Measurements from ENCODE around the gene CYB5R3.
"Not testable (repeated sequence)": the region's sequence is repeated elsewhere in the genome, so short reads cannot be mapped to it uniquely, and the experiment has no call there.

Gene CYB5R3

GRCh38 chr22:42608823-42609361, 40.3 kb downstream of the CYB5R3 start:
- no peak for DNase-seq (ENCODE audit: low read depth, low spot score)
- H3K27ac ChIP-seq: peak overlapping the region; percentile 77

DNA sequence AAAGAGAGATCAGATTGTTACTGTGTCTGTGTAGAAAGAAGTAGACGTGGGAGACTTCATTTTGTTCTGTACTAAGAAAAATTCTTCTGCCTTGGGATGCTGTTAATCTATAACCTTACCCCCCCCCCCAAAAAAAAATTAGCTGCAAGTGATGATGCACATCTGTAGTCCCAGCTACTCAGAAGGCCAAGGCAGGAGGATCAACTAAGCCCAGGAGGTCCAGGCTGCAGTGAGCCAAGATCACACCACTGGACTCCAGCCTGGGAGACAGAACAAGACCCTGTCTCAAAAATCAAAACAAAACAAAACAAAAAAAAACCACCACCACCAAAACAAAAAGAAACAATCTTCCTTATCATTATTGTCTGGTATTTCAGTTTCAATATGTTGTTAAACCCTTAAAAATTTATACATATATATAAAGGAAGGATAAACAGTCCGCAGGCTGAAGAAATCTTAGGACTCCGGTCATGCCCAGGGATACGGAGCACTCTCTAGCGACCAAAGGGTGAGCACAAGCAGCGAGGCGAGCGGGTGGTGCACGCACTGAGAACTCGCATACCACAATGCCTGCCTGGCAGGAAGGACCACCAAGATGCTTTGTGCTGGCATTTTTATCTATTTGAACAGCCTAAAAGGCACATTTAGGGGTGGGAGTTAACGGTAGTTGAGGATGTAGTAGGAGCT, 40.9 kb downstream of the CYB5R3 start:
- DNase-seq (ENCODE audit: low read depth, low spot score): no peak
- peak overlapping the region; percentile 77 for H3K27ac ChIP-seq

DNA sequence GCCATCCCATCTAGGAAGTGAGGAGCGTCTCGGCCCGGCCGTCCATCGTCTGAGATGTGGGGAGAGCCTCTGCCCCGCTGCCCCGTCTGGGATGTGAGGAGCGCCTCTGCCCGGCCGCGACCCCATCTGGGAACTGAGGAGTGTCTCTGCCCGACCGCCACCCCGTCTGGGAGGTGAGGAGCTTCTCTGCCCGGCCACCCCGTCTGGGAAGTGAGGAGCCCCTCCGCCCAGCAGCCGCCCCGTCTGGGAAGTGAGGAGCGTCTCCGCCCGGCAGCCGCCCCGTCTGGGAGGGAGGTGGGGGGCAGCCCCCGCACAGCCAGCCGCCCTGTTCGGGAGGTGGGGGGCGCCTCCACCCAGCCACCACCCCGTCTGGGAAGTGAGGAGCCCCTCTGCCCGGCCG, 41.6 kb downstream of the CYB5R3 start:
- not testable (repeated sequence) for DNase-seq (ENCODE audit: low read depth, low spot score); H3K27ac ChIP-seq

DNA sequence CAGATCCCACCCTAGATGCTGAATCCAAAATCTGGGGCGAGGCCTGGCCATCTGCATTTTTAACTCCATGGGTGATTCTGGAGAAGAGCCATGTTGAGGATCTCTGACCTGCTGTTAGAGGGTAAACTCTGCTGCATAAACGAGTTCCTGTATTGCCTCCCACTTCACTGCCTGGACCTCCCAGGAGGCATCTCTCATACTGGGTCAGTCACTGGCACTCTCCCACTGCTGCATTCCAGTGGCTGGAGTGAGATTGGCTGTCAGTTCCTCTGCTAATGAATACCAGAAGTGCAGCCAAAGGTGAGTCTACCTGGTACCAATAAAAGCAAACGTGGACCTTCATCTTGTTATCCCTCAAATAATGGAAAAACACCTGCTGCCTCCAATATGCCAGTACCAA, 44.8 kb downstream of the CYB5R3 start:
- no peak overlapping the region for H3K27ac ChIP-seq
- DNase-seq (ENCODE audit: low read depth, low spot score): no peak

- no peak for DNase-seq (ENCODE audit: low read depth, low spot score)
- no peak overlapping the region for H3K27ac ChIP-seq
These were observed 45.8 kb downstream of the CYB5R3 start for GRCh38 chr22:42603427-42603826.

GRCh38 chr22:42602470-42602869, 46.7 kb downstream of the CYB5R3 start:
- no peak overlapping the region for H3K27ac ChIP-seq
- no peak for DNase-seq (ENCODE audit: low read depth, low spot score)

DNA sequence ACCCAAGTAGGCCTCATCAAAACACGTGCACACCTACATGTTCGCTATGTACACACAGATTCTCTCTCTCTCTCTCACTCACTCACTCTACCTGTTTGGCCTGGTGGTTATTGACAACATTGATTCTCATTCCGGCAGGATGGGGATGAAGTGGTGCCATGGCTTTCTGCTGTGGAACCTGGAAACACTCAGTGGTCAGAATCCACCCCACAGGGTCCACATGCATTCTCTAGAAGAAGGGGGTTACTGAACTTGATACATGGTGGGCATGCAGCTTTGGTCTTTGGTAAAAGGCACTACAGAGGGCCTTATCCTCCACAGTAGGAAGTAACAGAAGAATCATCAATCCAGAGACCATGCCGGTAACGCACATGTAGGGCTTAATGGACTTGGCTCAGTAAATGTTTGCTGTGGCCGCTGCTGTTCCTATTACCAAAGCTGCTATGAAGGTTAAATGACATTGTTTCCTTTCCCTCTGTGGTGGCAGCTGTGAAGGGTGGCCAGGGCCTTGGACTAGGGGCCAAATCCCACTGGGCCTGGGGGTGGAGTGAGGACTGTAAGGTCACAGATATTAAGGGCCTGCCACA, 47.2 kb downstream of the CYB5R3 start:
- no peak for DNase-seq (ENCODE audit: low read depth, low spot score)
- no peak overlapping the region for H3K27ac ChIP-seq

GRCh38 chr22:42596863-42597530, 52.2 kb downstream of the CYB5R3 start:
- DNase-seq (ENCODE audit: low read depth, low spot score): no peak
- H3K27ac ChIP-seq: no peak overlapping the region

DNA sequence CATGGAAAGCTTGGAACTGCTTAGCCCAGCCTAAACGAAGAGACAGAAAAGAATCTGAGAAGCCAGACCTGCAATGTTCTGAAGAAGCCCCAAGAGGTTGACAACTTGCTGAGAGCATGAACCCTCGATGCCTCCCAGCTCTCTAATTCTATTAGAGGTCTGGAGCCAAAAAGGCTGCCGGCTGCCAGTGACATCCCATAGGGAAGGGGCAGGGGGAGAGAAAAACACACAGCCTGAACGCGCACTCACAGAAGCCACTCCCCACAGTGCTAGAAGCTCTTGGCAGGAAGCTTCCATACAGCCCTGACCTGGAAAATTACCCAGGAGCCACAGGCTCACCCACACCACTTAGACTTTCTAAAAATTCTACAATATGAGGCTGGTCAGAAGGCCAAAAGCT, 52.9 kb downstream of the CYB5R3 start:
- H3K27ac ChIP-seq: no peak overlapping the region
- no peak for DNase-seq (ENCODE audit: low read depth, low spot score)

DNA sequence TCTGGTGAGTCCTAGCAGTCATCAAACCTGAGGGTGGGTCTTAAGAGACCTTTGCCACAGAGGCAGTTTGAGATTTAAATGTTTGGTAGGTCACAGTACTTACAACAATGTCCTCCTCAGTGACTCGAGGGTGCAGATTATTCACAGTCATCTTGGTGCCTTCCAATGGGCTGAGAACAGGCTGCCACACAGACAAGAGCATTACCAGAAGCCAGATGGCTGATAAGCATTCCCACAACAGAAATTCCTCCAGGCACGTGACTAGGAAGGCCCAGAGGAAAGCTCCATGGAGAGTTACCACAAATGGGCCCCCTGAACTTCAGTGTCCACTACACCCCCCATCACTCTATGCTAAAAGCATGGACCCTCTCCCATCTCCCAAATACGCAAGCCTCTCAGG, 53.8 kb downstream of the CYB5R3 start:
- DNase-seq (ENCODE audit: low read depth, low spot score): no peak

DNA sequence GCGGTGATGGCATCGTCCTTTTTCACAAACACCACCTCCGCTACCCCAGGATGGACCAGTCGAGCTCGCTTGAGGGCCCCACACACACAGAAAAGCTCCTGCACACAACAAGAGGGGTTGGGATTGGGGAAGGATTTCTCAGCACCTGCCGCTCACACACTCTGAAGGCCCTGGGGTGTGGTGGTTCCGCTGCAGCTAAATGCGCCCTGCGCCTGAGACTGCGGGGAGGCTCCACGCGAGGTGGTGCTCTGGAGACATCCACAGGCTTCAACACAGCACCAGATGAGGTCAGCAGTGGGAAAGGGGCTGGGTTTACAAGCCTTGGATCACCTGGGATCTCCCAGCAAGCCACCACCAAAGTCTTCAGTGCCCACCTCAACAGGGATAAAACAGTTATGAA, 57.2 kb downstream of the CYB5R3 start:
- DNase-seq (ENCODE audit: low read depth, low spot score): no peak
- H3K27ac ChIP-seq: no peak overlapping the region

More for the DNA sequence above, 53.8 kb downstream of the CYB5R3 start:
- no peak overlapping the region for H3K27ac ChIP-seq

DNA sequence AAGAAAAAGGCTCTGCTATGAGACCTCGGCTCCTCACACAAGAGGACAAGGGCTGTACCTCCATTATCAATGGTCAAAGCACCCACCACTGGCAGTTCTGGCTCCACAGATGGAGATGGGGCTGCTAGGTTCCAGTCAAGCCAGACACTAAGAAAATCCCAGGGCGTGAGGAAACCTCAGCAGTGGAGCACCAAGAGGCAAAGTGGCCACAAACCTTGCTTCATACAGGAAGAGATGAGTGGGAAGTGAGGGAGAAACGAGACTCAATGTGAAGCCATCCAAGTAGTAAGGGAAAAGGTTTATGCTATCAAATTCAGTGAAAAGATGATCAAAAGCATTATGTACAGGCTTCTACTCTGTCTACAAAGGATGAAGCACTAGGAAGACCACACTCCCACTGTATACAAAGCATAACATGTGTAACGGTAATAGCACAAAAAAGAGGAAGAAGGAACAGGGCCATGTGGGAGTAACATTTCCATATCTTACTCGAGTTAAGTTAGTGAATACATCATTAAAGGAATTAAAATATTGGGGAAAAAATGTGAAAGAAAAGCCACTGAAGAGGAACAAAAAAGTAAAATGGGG, 61.5 kb downstream of the CYB5R3 start:
- no peak for DNase-seq (ENCODE audit: low read depth, low spot score)
- H3K27ac ChIP-seq: no peak overlapping the region

- no peak for DNase-seq (ENCODE audit: low read depth, low spot score)
- H3K27ac ChIP-seq: no peak overlapping the region
These were observed 62.8 kb downstream of the CYB5R3 start for GRCh38 chr22:42586381-42586780.

DNA sequence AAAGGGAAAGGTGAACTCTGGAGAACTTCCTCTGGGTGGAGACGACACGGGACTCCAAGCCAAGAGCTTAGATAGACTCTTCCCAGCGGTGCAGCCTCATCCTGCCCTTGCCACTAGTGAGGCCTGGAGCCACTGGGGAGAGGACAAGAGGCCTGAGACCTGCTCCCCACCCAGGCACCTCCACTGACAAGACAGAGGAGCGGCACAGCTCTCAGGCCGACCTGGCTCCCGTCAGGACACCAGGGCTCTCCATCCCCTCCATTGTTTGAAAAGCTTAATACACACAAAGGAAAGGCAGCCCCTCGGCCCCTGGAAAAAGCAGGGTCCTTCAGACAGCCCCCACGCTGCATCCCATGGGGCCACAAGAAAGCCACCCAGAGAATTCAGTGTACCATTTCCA, 64.1 kb downstream of the CYB5R3 start:
- no peak for DNase-seq (ENCODE audit: low read depth, low spot score)

GRCh38 chr22:42584364-42584940, 64.7 kb downstream of the CYB5R3 start:
- H3K27ac ChIP-seq: no peak overlapping the region

More for the DNA sequence above, 64.1 kb downstream of the CYB5R3 start:
- H3K27ac ChIP-seq: no peak overlapping the region

DNA sequence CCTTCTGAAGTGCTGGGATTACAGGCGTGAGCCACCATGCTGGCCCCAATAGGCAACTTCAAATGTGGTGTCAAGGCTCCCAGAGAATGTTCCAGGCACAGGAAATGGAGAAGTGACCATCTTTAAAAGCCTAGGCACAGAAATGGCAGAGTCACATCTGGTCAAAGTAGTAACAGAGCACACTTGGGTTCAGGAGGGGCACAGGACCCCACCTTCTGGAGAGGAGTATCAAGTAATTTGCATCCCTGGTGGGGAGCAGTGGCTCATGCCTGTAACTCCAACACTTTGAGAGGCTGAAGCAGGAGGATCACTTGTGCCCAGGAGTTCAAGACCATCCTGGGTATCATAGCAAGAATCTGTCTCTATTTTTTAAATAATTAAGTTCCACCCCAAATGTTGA, 66.2 kb downstream of the CYB5R3 start:
- DNase-seq (ENCODE audit: low read depth, low spot score): no peak
- H3K27ac ChIP-seq: no peak overlapping the region

More at GRCh38 chr22:42584364-42584940, 64.7 kb downstream of the CYB5R3 start:
- DNase-seq (ENCODE audit: low read depth, low spot score): no peak

DNA sequence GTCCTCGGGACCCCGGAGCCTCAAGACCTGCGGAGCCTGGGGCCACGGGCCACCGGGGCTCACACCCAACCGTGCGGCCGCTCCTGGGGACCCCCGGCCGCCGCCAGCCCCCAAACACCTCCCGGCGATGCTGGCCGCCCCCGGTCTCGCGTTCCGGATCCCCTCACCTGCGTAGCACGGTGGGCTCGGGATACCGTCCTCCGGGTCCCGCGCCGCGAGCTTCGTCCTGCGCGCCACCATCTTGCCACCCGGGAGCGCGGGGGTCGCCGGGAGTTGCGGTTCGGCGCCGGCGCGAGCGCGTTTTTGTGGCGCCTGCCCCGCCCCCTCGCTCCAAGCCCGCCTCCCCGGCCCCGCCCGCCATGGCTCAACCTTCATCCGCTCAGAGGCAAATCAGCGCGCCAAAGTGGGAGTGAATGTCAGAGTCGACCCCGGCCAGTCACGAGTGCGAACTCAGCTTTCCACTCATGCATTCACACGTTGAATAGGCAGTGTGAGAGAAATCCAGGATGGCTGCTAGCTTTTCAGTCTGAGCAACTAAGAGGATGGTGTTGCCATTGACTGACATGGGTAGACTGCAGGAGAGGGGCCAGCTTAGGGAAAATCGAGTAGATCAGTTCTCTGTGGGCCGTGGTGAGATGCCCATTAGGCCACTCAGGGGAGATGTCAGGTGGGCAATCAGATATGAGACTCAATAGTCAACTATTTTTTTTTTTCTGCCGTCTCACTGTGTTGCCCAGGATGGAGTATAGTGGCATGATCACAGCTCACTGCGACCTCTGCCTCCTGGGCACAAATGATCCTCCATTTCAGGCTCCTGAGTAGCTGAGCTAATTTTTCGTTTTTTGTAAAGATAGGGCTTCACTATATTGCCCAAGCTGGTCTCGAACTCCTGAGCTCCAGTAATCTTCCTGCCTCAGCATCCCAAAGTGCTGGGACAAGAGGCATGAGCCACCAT, 67.2 kb downstream of the CYB5R3 start:
- DNase-seq (ENCODE audit: low read depth, low spot score): no peak
- H3K27ac ChIP-seq: peak overlapping the region; percentile 66

- not testable (repeated sequence) for DNase-seq (ENCODE audit: low read depth, low spot score)
- H3K27ac ChIP-seq: peak overlapping the region; percentile 66
These were observed 67.9 kb downstream of the CYB5R3 start for GRCh38 chr22:42581194-42581761.

DNA sequence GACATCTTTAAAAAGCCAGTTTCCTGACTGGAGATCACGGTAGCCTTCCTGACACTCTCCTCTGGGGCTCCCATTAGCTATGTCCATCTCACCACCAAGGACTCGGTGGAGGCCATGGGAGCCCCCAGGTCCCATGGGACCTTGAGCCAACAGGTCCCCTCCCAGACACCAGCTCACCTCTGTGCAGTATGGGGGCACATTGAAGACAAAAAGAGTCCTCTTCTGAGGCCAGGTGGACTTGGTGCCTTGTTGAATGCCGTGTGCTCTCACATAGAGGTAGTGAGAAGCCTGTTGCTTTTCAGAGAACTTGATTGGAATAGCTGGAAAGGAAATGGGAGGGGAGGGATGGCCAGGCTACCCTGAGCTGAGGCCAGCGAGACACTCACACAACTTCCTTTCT, 69.2 kb downstream of the CYB5R3 start:
- H3K27ac ChIP-seq; DNase-seq (ENCODE audit: low read depth, low spot score): not testable (repeated sequence)
